Right lobe of liver (tissue), 4 donors: Measurements from ENCODE around the gene TCFL5.

ENCODE experiments used
- POLR2A ChIP-seq: fragments of 450-650 bp; IDR thresholded peaks from one replicate; pipeline ENCODE4 v1.6.1; 2017; ENCODE audit warnings: antibody characterized with exemption, mild to moderate bottlenecking
- TF ChIP-seq, protein P1 (sequence below), 4 donors: fragments of 200-600 bp in 3 of 4; fragments of 450-650 bp in 1 of 4; IDR thresholded peaks; one replicate each; pipeline versions ENCODE4 v1.5.1 to v1.8.0; 2016 to 2022; ENCODE audit warnings: antibody characterized with exemption in 4 of 4, mild to moderate bottlenecking in 2 of 4
- donor health status: DM: no; HTN: no; CAD: no.
- donor health status: DM: no; HTN: no; CAD: no.
- donor health status: DM: no; HTN: yes; CAD: no.

DNA sequence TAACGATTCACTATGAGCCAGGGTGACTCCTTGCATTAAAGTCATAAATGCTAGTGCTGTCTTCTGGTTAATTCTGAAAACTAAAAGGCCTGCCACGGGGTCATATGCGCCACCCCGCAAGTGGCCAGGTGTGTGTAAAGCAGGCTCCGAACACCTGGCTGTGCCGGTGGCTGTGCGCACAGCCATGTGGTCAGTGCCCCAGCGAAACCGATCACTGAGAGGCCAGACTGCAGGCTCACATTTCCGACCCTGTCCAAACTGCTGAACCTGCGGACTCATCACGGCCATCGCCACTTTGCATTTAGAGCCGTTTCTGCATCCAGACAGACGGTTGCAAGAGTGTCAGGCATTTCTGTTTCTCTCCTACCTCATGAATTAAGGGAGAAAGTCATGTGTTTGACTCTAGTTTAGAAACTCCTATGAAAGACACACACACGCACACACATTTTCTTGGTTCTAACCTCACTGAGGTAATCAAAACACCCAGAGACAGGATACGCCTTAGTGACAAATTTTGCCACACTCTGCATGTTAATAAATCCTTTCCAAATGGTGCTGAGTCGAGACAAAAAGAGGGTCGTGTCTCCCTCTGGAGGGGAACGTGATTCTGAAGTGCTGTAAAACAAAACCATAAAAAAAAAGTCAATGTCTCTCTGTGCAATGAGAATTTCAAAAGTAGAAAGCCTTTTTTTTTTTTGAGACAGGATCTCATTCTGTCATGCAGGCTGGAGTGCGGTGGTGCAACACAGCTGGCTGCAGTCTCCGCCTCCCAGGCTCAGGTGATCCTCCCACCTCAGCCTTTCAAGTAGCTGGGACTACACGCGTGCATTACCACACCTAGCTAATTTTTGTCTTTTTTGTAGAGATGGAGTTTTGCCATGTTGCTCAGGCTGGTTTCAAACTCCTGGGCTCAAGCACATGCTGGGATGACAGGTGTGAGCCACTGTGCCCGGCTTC lies 31.0 kb upstream of the TCFL5 start:
- TF ChIP-seq, protein P1, sequence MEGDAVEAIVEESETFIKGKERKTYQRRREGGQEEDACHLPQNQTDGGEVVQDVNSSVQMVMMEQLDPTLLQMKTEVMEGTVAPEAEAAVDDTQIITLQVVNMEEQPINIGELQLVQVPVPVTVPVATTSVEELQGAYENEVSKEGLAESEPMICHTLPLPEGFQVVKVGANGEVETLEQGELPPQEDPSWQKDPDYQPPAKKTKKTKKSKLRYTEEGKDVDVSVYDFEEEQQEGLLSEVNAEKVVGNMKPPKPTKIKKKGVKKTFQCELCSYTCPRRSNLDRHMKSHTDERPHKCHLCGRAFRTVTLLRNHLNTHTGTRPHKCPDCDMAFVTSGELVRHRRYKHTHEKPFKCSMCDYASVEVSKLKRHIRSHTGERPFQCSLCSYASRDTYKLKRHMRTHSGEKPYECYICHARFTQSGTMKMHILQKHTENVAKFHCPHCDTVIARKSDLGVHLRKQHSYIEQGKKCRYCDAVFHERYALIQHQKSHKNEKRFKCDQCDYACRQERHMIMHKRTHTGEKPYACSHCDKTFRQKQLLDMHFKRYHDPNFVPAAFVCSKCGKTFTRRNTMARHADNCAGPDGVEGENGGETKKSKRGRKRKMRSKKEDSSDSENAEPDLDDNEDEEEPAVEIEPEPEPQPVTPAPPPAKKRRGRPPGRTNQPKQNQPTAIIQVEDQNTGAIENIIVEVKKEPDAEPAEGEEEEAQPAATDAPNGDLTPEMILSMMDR (IDR thresholded peaks at IDR 0.05) = no peak
- no peak for TF ChIP-seq POLR2A
